Breast epithelium (tissue), 4 donors: ENCODE data around the gene ATP6V1F. TPM values are rescaled to one million over a fixed set of nuclear protein-coding genes. Genes with fewer than 3 reads are reported as not detected.

Source experiments
- DNase-seq, 2 donors: peaks; one replicate each; pipeline ENCODE4 v3.0.0-alpha.2; 2019; ENCODE audit warnings: low spot score in 2 of 2
- H3K27ac ChIP-seq, 2 donors: fragments of 200-600 bp; sonication (generic) in 1 of 2; one replicate each; pipeline ENCODE4 v1.5.1; 2016 to 2019; ENCODE audit warnings: mild to moderate bottlenecking in 1 of 2
- H3K27me3 ChIP-seq, 2 donors: fragments of 200-600 bp; sonication (generic) in 1 of 2; one replicate each; pipeline versions ENCODE4 v1.5.1 to v1.6.0; 2017 to 2019; ENCODE audit warnings: control low read depth in 1 of 2, mild to moderate bottlenecking in 1 of 2
- H3K36me3 ChIP-seq: fragments of 200-600 bp; one replicate; pipeline ENCODE4 v1.5.1; 2019
- H3K4me1 ChIP-seq, 2 donors: fragments of 200-600 bp; sonication (generic); one replicate each; pipeline ENCODE4 v1.5.1; 2016 to 2019; ENCODE audit warnings: control low read depth in 1 of 2
- H3K4me3 ChIP-seq, 3 donors: fragments of 200-600 bp; sonication (generic); 1 replicate in 2 of 3; 2 replicates in 1 of 3; pipeline ENCODE4 v1.5.1; 2016 to 2019; ENCODE audit warnings: mild to moderate bottlenecking in 3 of 3, moderate library complexity in 2 of 3
- H3K9me3 ChIP-seq, 2 donors: fragments of 200-600 bp; sonication (generic) in 1 of 2; one replicate each; pipeline ENCODE4 v1.5.1; 2016 to 2019; ENCODE audit warnings: control low read depth in 1 of 2
- POLR2A ChIP-seq: fragments of 450-650 bp; IDR thresholded peaks from one replicate; pipeline ENCODE4 v1.6.1; 2016; ENCODE audit warnings: antibody characterized with exemption, mild to moderate bottlenecking, moderate library complexity
- POLR2AphosphoS5 ChIP-seq, 3 donors: sonication (generic); formaldehyde crosslinking; IDR thresholded peaks; one replicate each; pipeline ENCODE4 v1.6.1; 2017; ENCODE audit warnings: antibody characterized with exemption in 3 of 3
- intact Hi-C: fragments of 100-400 bp; cut with DNase I; formaldehyde crosslinking; loops from one replicate; pipeline ENCODE4 v1.15.1; 2023; ENCODE audit warnings: low total_unique reads
- total RNA-seq, 3 donors: library from RNA; depleted of rRNA; stranded (reverse); fragments of >200 nt; gene quantifications; one replicate each; pipeline ENCODE4 v1.1.0, GENCODE V29; 2016
- TF ChIP-seq, protein P1 (sequence below), 3 donors: fragments of 450-650 bp; IDR thresholded peaks; one replicate each; pipeline ENCODE4 v1.5.1; 2016 to 2017; ENCODE audit warnings: antibody characterized with exemption in 3 of 3, mild to moderate bottlenecking in 3 of 3, moderate library complexity in 3 of 3

Gene ATP6V1F
- total RNA-seq, 3 donors from 2014 or later, result 117 to 174 (median 127) TPM

DNA sequence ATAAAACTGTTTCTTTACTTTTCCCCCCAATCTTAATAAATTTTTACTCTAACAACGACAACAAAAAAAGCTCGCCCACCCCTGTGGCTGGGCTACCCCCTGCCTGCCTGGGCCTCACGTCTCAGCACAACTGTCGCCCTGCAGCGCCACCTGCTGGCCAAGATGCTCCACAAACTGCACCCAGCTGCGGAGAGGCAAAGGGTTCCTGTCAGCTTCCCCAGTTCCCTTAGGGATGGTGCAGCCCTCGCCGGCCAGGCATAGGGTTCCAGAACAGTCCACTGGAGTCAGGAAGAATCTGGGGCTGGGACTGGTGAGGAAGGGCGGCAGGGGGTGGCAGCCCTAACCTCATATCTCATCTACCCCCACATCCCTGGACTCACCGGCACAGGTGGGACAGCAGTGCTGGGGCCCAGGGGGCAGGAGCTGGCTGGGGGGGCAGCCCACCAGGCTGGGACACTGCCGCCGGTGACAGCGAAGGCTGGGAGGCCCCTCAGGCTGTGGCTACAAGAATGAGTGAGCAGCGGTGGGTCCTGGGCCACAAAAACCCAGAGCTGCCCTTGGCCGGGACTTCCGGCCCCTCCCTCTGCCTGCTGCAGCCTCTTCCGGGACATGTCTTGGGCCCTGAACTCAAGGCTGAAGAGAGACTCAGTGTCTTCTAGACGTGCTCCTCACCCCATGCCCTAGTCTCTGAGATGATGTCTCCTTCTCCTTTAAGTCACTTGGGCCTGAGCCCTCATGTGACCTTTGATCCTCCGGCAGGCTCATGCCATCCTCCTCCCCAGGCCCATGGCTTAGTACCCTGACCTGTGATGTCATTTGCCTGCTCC is 21.2 kb downstream of the ATP6V1F start:
- H3K4me3 ChIP-seq, result no peak overlapping the region
- intact Hi-C loops, result no loop called here
- H3K36me3 ChIP-seq, result no peaks in the 10 kb centered on the region
- DNase-seq, result peak; percentile 63 to 86
- H3K27ac ChIP-seq, result no peak overlapping the region
- TF ChIP-seq POLR2A (no peak), POLR2AphosphoS5 (IDR thresholded peaks at IDR 0.05) (peak in 1 of 3 donors; percentile 26)
- TF ChIP-seq, protein P1, sequence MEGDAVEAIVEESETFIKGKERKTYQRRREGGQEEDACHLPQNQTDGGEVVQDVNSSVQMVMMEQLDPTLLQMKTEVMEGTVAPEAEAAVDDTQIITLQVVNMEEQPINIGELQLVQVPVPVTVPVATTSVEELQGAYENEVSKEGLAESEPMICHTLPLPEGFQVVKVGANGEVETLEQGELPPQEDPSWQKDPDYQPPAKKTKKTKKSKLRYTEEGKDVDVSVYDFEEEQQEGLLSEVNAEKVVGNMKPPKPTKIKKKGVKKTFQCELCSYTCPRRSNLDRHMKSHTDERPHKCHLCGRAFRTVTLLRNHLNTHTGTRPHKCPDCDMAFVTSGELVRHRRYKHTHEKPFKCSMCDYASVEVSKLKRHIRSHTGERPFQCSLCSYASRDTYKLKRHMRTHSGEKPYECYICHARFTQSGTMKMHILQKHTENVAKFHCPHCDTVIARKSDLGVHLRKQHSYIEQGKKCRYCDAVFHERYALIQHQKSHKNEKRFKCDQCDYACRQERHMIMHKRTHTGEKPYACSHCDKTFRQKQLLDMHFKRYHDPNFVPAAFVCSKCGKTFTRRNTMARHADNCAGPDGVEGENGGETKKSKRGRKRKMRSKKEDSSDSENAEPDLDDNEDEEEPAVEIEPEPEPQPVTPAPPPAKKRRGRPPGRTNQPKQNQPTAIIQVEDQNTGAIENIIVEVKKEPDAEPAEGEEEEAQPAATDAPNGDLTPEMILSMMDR (IDR thresholded peaks at IDR 0.05), result peak; percentile 87 to 90 (median 87)
- H3K9me3 ChIP-seq, result no peaks in the 10 kb centered on the region
- no peaks in the 10 kb centered on the region for H3K4me1 ChIP-seq
- no peaks in the 10 kb centered on the region for H3K27me3 ChIP-seq

DNA sequence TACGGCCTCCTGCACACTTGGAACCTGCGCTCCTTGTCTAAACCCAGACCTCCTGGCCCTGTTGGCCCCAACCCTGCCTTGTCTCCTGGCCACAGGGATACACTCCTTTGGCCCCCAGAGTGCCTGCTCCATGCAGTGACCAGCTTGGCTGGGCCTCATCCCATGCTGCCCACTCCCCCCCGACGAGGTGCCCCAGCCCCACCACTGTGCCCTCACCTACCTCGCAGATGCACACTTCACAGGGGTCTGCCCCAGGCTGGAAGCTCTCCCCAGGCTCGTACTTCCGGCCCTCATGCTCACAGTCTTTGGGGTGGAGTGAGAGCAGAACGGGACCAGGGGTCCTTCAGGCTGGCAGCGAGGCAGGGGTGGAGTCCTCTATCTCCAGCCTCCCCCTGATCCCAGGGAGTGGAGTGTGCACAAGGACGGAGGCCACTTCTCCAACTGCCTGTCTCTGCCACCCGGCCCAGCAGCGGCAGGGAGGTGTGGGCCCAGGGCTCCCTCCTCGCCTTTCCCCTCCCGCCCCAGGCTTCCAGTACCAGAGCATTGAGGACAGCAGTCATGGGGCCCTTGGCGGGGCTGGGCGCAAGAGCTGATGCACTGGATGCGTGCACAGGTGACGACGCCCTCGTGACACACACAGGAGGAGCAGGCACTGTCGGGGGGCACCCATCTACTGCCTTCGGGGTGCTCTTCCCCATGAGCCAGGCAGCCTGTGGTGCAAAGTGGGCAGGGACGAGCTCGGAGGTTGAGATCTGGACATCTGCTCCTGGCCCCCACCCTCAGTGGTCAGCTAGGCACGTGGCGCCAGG is 22.1 kb downstream of the ATP6V1F start:
- Histone ChIP-seq H3K36me3 (no peaks in the 10 kb centered on the region), H3K27ac (no peak overlapping the region), H3K4me1 (no peaks in the 10 kb centered on the region), H3K4me3 (no peak overlapping the region), H3K27me3 (no peaks in the 10 kb centered on the region), H3K9me3 (no peaks in the 10 kb centered on the region)
- intact Hi-C loops, result no loop called here
- no peak for DNase-seq
- TF ChIP-seq POLR2AphosphoS5 (IDR thresholded peaks at IDR 0.05) (no peak), POLR2A (no peak)
- TF ChIP-seq, protein P1 (IDR thresholded peaks at IDR 0.05), result no peak

DNA sequence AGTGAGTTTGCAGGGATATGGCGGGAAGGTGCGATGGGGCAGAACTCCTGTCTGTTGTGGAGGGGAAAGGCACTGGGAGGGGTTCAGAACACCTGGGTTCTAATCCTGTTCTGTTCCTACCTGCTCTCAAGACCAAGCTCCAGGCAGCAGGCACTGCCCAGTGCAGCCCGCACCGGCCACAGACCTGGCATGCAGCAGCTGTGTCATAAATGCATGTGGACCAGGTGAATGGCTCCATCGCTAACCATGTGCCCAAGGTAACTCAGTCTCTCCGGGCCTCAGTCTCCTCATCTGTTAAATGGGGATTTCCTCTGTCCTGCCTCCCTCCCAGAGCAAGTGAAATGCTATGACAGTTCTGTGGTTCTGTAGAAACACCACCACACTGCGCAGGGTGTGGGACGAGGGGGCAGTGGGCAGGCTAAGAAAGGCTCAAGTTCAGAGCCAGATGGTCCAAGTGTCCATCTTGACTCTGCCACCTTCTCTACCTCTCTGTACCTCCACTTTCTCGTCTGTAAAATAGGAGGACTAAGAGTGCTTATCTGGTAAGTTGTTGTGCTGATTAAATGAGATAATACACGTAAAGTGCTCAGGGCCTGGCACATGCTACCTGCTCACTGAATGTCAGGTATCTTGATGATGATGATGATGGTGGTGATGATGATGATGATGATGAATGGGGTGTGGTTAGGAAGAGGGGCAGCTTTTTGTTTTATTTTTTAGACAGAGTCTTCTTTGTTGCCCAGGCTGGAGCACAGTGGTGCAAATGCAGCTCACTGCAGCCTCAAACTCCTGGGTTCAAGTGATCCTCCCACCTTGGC is 22.9 kb downstream of the ATP6V1F start:
- TF ChIP-seq POLR2AphosphoS5 (IDR thresholded peaks at IDR 0.05) (no peak), POLR2A (no peak)
- TF ChIP-seq, protein P1 (IDR thresholded peaks at IDR 0.05), result no peak
- no peaks in the 10 kb centered on the region for H3K27me3 ChIP-seq
- no peak for DNase-seq
- no peak overlapping the region for H3K27ac ChIP-seq
- H3K9me3 ChIP-seq, result no peaks in the 10 kb centered on the region
- H3K36me3 ChIP-seq, result no peaks in the 10 kb centered on the region
- intact Hi-C loops, result no loop called here
- H3K4me3 ChIP-seq, result no peak overlapping the region
- H3K4me1 ChIP-seq, result no peaks in the 10 kb centered on the region

- intact Hi-C loops, result no loop called here
- Histone ChIP-seq H3K36me3 (no peaks in the 10 kb centered on the region), H3K4me3 (no peak overlapping the region), H3K27me3 (peaks cover 0 to 4% of the 10 kb centered on the region in 2 donors), H3K27ac (no peak overlapping the region), H3K4me1 (no peaks in the 10 kb centered on the region), H3K9me3 (no peaks in the 10 kb centered on the region)
- no peak for TF ChIP-seq POLR2AphosphoS5 (IDR thresholded peaks at IDR 0.05)
- TF ChIP-seq POLR2A, result no peak
- TF ChIP-seq, protein P1 (IDR thresholded peaks at IDR 0.05), result no peak
- no peak for DNase-seq
Observed at GRCh38 chr7:128886391-128887168, 23.9 kb downstream of the ATP6V1F start.
